ENCODE measurements around the gene COX6B2.

GRCh38 chr19:55314396-55314795 is 40.1 kb downstream of the COX6B2 start:
- TF ChIP-seq POLR2A (IDR thresholded peaks at IDR 0.05), result no peak
- no peak for TF ChIP-seq POLR2AphosphoS5 (IDR thresholded peaks at IDR 0.05)
- TF ChIP-seq, protein P1, sequence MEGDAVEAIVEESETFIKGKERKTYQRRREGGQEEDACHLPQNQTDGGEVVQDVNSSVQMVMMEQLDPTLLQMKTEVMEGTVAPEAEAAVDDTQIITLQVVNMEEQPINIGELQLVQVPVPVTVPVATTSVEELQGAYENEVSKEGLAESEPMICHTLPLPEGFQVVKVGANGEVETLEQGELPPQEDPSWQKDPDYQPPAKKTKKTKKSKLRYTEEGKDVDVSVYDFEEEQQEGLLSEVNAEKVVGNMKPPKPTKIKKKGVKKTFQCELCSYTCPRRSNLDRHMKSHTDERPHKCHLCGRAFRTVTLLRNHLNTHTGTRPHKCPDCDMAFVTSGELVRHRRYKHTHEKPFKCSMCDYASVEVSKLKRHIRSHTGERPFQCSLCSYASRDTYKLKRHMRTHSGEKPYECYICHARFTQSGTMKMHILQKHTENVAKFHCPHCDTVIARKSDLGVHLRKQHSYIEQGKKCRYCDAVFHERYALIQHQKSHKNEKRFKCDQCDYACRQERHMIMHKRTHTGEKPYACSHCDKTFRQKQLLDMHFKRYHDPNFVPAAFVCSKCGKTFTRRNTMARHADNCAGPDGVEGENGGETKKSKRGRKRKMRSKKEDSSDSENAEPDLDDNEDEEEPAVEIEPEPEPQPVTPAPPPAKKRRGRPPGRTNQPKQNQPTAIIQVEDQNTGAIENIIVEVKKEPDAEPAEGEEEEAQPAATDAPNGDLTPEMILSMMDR (IDR thresholded peaks at IDR 0.05), result no peak
